Right renal pelvis (tissue), 4 donors: Measurements from ENCODE around the gene PLCG2. TPM values are rescaled to one million over a fixed set of nuclear protein-coding genes. Genes with fewer than 3 reads are reported as not detected.

Experiments
- DNase-seq, 4 donors: peaks; one replicate each; pipeline ENCODE4 v3.0.0-alpha.2; 2013; ENCODE audit warnings: low read depth in 4 of 4, low spot score in 3 of 4, missing footprints in 1 of 4
- polyA plus RNA-seq, 4 donors: library from polyadenylated mRNA; unstranded; fragments of 120-200 nt; gene quantifications; one replicate each; pipeline ENCODE4 v1.2.1, GENCODE V29; 2013; ENCODE audit not compliant: insufficient read length in 4 of 4

Gene PLCG2
- polyA plus RNA-seq, 4 donors = 33.3 to 48.8 (median 43.5) TPM

- no peak for DNase-seq
Measured at GRCh38 chr16:81838794-81839193, 59.7 kb downstream of the PLCG2 start.

GRCh38 chr16:81841722-81842121, 62.6 kb downstream of the PLCG2 start:
- no peak for DNase-seq

DNA sequence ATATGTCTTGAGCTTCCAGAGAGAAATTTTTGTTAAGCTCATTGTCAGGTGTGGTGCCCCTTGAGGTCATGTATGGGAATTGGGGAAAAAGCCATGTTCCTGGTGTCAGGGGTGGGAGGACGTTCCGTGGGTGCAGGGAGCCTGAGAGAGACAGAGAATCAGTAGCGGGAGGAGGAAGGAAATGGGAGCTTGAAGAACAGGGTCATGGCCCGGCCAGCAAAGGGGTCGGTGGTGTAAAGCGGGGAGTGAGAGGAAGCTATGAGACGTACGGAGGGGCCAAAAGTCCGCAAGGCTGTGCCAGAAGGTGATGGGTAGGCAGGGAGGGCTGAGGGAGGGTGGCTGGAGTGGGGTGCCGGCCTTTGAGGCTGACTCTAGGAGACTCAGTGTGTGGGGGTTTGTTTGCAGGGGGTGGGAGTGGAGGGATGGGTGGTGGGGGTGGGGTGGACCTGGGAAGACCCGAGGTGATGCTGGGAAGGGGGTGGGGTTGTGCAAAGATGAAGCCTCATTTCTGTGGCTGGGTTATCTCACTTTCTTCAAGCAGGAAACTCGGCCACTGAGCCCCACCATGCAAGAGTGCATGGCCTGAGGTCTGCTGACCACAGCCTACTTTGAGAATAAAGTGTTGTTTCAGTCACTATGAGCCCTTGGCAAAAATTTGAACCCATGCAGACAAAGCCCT, 63.6 kb downstream of the PLCG2 start:
- DNase-seq = no peak

DNA sequence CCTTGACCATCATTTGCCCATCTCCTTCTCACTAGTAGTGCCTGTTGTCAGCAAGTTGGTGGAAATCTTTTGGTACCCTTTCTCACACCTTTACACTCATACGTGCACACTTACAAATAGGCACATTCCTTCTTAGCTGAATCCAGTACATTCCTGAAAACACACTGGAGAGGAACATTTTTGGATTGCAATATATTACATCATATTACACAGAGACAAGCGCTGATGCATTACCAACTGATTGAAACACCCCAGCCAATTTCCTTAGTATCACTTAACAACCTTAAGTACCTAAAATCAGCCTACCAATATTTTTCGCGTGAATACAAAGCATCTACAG, 64.1 kb downstream of the PLCG2 start:
- DNase-seq = no peak

GRCh38 chr16:81843683-81844082, 64.6 kb downstream of the PLCG2 start:
- no peak for DNase-seq

DNA sequence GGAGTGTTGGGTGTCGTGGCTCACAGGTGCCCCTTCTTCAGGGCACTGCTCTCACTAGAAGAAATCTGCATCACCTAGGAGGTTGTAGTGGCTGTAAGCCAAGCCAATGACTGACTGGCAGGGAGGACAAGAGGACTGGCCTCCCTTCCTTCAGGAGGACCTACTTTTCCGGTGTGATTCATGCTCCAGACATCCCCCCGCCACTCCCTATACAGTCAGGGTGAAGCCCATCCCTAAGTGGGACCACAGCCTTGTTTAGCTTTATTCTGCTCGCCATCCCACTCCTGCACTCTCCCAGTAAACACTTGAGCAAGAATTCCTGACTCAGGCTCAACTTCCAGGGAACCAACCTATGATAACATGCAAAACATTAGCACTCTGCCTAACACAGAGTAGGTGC, 67.0 kb downstream of the PLCG2 start:
- no peak for DNase-seq

DNA sequence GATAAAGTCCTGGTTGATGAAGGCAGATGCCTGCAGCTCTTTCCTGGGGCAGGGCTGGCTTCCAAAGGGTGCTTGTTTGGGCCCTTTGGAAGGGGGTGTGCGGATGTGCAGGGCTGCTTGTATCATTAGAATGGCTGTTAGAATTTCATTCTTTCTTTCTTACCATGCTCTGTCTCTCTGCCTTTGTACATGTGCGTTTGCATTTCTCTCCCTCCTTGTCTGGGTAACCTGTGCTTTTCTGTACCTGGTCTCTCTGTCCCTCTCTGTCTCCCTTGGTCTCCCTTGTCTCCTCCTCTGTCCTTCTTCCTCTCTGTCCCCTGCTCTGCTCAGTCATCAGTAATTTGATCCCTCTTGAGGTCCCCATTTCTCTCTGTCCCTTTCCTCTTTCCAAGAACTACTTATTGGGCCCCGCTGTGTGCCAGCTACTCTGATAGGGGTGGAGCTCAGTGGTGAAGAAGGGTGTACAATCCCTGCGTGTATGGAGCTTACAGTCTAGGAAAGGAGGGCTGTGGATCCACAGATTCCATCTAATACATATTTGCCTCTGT, 69.3 kb downstream of the PLCG2 start:
- DNase-seq = no peak

DNA sequence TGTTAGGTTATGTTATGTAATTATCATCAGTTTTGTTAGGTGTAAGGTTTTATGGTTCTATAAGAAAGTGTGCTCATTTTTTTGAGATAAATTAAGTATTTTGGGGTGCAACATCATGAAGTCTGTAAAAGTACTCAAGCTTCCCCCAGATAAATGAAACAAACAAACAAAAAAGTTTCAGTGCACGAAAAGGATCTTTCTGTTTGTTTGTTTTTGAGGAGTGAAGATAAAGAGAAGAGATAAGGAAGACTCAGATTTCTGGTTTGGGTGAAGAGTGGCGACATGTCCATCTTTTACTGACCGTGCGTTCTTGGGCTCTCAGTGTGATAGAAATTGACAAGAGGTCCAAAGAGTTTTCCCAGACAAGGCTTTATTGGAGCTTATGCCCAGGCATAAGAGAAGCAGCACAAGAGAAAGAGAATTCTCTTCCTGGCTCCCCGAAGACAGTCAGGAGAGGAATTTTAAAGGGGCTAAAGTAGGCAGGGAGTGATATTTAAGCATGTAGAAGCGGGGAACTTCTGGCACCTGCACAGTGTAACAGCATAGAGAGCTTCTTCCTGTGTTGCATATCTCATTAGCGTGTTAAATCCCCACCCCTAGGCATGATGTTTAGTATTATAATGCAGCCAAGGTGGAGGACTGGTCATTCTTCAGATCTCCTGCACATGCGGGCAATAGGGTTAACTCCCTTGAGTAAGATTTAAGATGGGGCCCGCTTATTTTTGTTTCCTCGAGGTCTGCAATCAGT, 71.3 kb downstream of the PLCG2 start:
- no peak for DNase-seq

- DNase-seq = no peak
Measured at GRCh38 chr16:81852347-81852746, 73.3 kb downstream of the PLCG2 start.

DNA sequence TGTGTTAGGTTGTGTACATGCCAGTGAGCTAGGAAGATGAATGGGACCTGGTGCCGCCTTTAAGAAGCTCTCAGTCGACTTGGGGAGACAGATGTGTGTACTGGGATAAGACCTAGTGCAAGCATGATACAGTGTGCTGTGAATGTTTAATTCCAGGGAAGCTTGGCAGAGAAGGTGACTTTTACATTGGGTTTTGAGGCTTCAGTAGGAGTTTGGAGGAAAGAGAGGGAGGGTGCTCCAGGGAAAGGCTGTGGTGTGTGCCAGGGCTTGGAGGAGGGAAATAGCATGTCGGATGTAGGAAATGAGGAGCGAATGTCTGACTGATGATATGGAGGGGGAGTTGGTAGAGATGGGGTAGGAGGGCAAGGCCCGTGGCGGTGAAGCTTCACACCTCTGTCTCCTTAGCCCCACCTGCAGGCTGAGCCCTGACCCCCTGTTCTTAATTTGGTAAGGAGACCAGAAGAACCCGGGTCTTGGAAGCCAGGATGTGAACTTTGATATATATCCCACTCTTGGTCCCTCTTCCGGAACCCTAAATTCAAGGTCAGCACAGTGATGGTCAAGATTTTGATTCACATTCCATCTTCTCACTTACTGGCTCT, 76.6 kb downstream of the PLCG2 start:
- DNase-seq = no peak

DNA sequence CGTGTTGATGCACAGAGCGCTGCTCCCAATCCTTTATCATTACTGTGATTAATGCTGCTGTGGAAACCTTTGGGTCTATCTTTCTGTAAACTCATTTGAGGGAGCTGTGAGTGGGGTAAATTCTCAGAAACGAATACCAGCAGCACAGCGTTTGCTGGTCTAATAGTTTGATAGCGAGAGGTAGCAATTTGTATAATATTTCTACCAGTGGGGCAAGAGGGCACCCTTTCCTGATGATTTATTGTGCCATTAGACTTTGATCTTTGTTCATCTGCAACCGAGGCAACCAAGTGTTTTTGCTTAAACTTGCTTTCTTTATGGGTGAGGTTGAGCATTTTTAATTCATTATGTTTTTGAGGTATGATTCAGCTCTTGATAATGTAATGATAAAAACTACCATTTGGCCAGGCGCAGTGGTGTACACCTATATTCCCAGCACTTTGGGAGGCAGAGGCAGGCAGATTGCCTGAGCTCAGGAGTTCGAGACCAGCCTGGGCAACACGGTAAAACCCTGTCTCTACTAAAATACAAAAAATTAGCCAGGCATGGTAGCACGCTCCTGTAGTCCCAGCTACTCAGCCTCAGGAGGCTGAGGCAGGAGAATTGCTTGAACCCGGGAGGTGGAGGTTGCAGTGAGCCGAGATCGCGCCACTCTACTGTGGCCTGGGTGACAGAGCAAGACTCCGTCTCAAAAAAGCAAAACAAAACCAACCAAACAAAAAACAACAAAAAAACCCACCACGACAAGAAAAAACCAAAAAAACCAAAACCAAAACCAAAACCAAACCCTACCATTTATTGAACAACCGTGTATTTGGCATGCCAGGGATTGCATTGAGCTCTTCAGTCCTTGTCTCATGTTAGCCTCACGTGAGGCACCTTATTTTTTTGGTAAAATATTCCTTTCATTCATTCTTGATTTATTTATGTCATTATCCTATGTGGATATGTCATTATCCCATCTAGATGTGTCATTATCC, 81.5 kb downstream of the PLCG2 start:
- no peak for DNase-seq

- DNase-seq = no peak
Measured at GRCh38 chr16:81861503-81861902, 82.4 kb downstream of the PLCG2 start.

- DNase-seq = no peak
Measured at GRCh38 chr16:81861915-81862314, 82.8 kb downstream of the PLCG2 start.

GRCh38 chr16:81863630-81864352, 84.7 kb downstream of the PLCG2 start:
- DNase-seq = no peak

- DNase-seq = no peak
Measured at GRCh38 chr16:81864646-81865382, 85.7 kb downstream of the PLCG2 start.

DNA sequence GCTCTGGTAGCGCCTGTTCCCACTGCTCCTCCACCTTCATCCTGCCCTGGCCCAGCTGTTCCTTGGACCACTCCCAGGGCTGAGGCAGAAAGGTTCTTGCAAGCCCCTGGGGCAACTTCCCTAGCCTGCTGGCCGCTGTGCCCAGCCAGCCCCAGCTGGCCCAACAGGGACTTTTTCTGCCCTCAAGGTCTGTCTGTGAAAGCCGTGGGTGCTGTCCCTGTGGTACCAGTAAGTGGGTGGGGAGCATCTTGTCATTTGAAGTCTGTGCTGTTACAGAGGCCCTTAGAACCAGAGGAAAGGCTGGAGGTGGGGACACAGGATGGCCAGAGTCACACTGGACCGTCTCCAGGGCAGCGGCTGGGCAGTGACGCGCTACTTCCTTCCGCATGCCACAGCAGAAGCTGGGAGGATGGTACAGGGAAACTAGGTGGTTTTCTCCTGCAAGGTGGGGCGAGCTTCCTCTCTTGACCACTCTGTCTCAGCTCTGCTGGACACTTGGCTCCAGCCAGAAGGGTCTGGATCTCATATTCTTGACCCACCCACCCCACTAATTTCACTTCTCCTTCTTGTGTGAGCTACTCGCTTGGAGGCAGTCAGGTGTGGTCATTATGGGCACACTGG, 87.8 kb downstream of the PLCG2 start:
- no peak for DNase-seq

GRCh38 chr16:81868057-81868748, 89.1 kb downstream of the PLCG2 start:
- no peak for DNase-seq

GRCh38 chr16:81869326-81869725, 90.2 kb downstream of the PLCG2 start:
- DNase-seq = no peak
